Upper lobe of right lung (tissue), 1 donor: ENCODE measurements around the gene DEPDC5. TPM values are rescaled to one million over a fixed set of nuclear protein-coding genes. Genes with fewer than 3 reads are reported as not detected.

Source experiments
- ATAC-seq: fragments of 200-7000 bp; cut with Tn5 transposase; one replicate; pipeline ENCODE4 v1.9.1; 2020; ENCODE audit warnings: mild to moderate bottlenecking, moderate library complexity
- DNase-seq: peaks from one replicate; pipeline ENCODE4 v3.0.0-alpha.2; 2020
- H3K27ac ChIP-seq: fragments of 200-600 bp; one replicate; pipeline ENCODE4 v1.8.0; 2022
- H3K27me3 ChIP-seq: fragments of 200-600 bp; one replicate; pipeline ENCODE4 v1.8.0; 2022; ENCODE audit warnings: mild to moderate bottlenecking
- H3K36me3 ChIP-seq: fragments of 200-600 bp; one replicate; pipeline ENCODE4 v1.8.0; 2022
- H3K4me1 ChIP-seq: fragments of 200-600 bp; one replicate; pipeline ENCODE4 v1.8.0; 2022
- H3K4me3 ChIP-seq: fragments of 200-600 bp; one replicate; pipeline ENCODE4 v1.8.0; 2022; ENCODE audit warnings: mild to moderate bottlenecking
- H3K9me3 ChIP-seq: fragments of 200-600 bp; one replicate; pipeline ENCODE4 v1.8.0; 2022
- CTCF ChIP-seq: fragments of 200-600 bp; IDR thresholded peaks from one replicate; pipeline ENCODE4 v1.8.0; 2022; ENCODE audit warnings: antibody characterized with exemption
- intact Hi-C: fragments of 100-400 bp; cut with DNase I; formaldehyde crosslinking; loops from one replicate; pipeline ENCODE4 v1.11.0; 2022
- total RNA-seq: library from RNA; stranded (reverse); fragmentation: NEBNext Ultra II Directional; extraction: Animal tissue kit (Norgen Biotek cat#: 25700); gene quantifications from one replicate; pipeline ENCODE4 v1.2.1, GENCODE V29; 2021
- donor health status: DM: no; HTN: yes; CAD: no; lungs with severe emphysema.

The DEPDC5 gene
- total RNA-seq, 1 donor from 2014 or later, result 24.7 TPM

- peaks cover 62% of the 10 kb centered on the region for H3K36me3 ChIP-seq
- H3K4me1 ChIP-seq, result peaks cover 14% of the 10 kb centered on the region
- no peak overlapping the region for H3K27ac ChIP-seq
- intact Hi-C loops, result no loop called here
- DNase-seq (no peak), ATAC-seq (peak; percentile 64)
- H3K9me3 ChIP-seq, result no peaks in the 10 kb centered on the region
- H3K27me3 ChIP-seq, result no peaks in the 10 kb centered on the region
- no peak for TF ChIP-seq CTCF
- no peak overlapping the region for H3K4me3 ChIP-seq
Observed at GRCh38 chr22:31871480-31871879, 117.7 kb downstream of the DEPDC5 start.

- no peak overlapping the region for H3K27ac ChIP-seq
- no peak for DNase-seq
- intact Hi-C loops, result no loop called here
Observed at GRCh38 chr22:31872209-31872608, 118.4 kb downstream of the DEPDC5 start.

GRCh38 chr22:31874821-31875220 is 121.0 kb downstream of the DEPDC5 start:
- H3K36me3 ChIP-seq, result peaks cover 56% of the 10 kb centered on the region
- no peaks in the 10 kb centered on the region for H3K9me3 ChIP-seq
- TF ChIP-seq CTCF, result no peak
- H3K4me1 ChIP-seq, result peaks cover 14% of the 10 kb centered on the region
- no peak overlapping the region for H3K27ac ChIP-seq
- DNase-seq, result no peak
- H3K27me3 ChIP-seq, result no peaks in the 10 kb centered on the region
- H3K4me3 ChIP-seq, result no peak overlapping the region
- intact Hi-C loops, result no loop called here
- ATAC-seq, result no peak

More at GRCh38 chr22:31872209-31872608, 118.4 kb downstream of the DEPDC5 start:
- H3K4me3 ChIP-seq, result no peak overlapping the region
- H3K9me3 ChIP-seq, result no peaks in the 10 kb centered on the region
- peak; percentile 17 for ATAC-seq
- H3K27me3 ChIP-seq, result no peaks in the 10 kb centered on the region
- H3K36me3 ChIP-seq, result peaks cover 63% of the 10 kb centered on the region
- peak; percentile 11 for TF ChIP-seq CTCF
- H3K4me1 ChIP-seq, result peaks cover 14% of the 10 kb centered on the region

- H3K27me3 ChIP-seq, result no peaks in the 10 kb centered on the region
- TF ChIP-seq CTCF, result no peak
- H3K27ac ChIP-seq, result no peak overlapping the region
- no peak for ATAC-seq
- no peak overlapping the region for H3K4me3 ChIP-seq
- peaks cover 10% of the 10 kb centered on the region for H3K4me1 ChIP-seq
- intact Hi-C loops, result no loop called here
- no peaks in the 10 kb centered on the region for H3K9me3 ChIP-seq
- peaks cover 49% of the 10 kb centered on the region for H3K36me3 ChIP-seq
- DNase-seq, result no peak
Observed at GRCh38 chr22:31876156-31876920, 122.5 kb downstream of the DEPDC5 start.

- H3K27me3 ChIP-seq, result no peaks in the 10 kb centered on the region
- no peak overlapping the region for H3K4me3 ChIP-seq
- no peaks in the 10 kb centered on the region for H3K9me3 ChIP-seq
- H3K4me1 ChIP-seq, result no peaks in the 10 kb centered on the region
- peaks cover 44% of the 10 kb centered on the region for H3K36me3 ChIP-seq
- intact Hi-C loops, result no loop called here
- ATAC-seq (no peak), DNase-seq (no peak)
- no peak for TF ChIP-seq CTCF
- no peak overlapping the region for H3K27ac ChIP-seq
Observed at GRCh38 chr22:31879585-31879984, 125.8 kb downstream of the DEPDC5 start.
